K562 (cell line): ENCODE measurements around the gene SYNPR.

Experiments
- CHD2 ChIP-seq: IDR thresholded peaks from 2 replicates; pipeline ENCODE4 v1.6.1; 2011; ENCODE audit warnings: low read depth, low read length
- CREB1 ChIP-seq, 2 experiments: sonication (generic) in 1 of 2; formaldehyde crosslinking in 1 of 2; IDR thresholded peaks; 2 replicates each; pipeline versions ENCODE4 v1.6.1 to v1.8.0; 2012 to 2022; ENCODE audit warnings: inconsistent platforms in 1 of 2, mild to moderate bottlenecking in 1 of 2, missing genetic modification reagents in 1 of 2, moderate library complexity in 1 of 2
- CTCF ChIP-seq, 3 experiments: IDR thresholded peaks in 2 of 3; conservative IDR thresholded peaks in 1 of 3; 2 replicates each; pipeline ENCODE4 v1.5.1; 2011 to 2012; ENCODE audit warnings: low read length in 3 of 3, mild to moderate bottlenecking in 3 of 3, control low read depth in 2 of 3, improper control_type of control experiment in 1 of 3, inconsistent platforms in 1 of 3, low read depth in 1 of 3, mixed read lengths in 1 of 3, moderate library complexity in 1 of 3; ENCODE audit not compliant: insufficient read depth in 2 of 3
- ETS2 ChIP-seq: IDR thresholded peaks from 2 replicates; pipeline ENCODE4 v1.6.1; 2016; ENCODE audit warnings: borderline replicate concordance, missing genetic modification characterization, mild to moderate bottlenecking, moderate library complexity, missing compliant biosample characterization; ENCODE audit not compliant: poor library complexity, severe bottlenecking
- EZH2 ChIP-seq: IDR thresholded peaks from 2 replicates; pipeline ENCODE4 v1.6.1; 2012; ENCODE audit warnings: low read depth, mild to moderate bottlenecking, inconsistent platforms, low read length, borderline replicate concordance
- NCOR1 ChIP-seq: fragments of 450-650 bp; IDR thresholded peaks from 2 replicates; pipeline ENCODE4 v1.6.1; 2016; ENCODE audit warnings: mild to moderate bottlenecking, moderate library complexity
- POLR2A ChIP-seq: fragments of 450-650 bp; conservative IDR thresholded peaks from 2 replicates; pipeline ENCODE4 v1.6.1; 2016
- RCOR1 ChIP-seq, 2 experiments: IDR thresholded peaks; 2 replicates each; pipeline ENCODE4 v1.6.1; 2012; ENCODE audit warnings: low read depth in 2 of 2, low read length in 2 of 2, borderline replicate concordance in 1 of 2, improper control_type of control experiment in 1 of 2
- SREBF2 ChIP-seq: sonication (generic); formaldehyde crosslinking; IDR thresholded peaks from 2 replicates; pipeline ENCODE4 v1.4.0; 2020; ENCODE audit warnings: mild to moderate bottlenecking, missing genetic modification reagents
- U2AF1 ChIP-seq: fragments of 200-400 bp; formaldehyde crosslinking; optimal IDR thresholded peaks from 2 replicates; pipeline ENCODE3; 2017; ENCODE audit warnings: mild to moderate bottlenecking, low read depth, low read length, moderate library complexity
- ZC3H11A ChIP-seq: IDR thresholded peaks from 2 replicates; pipeline ENCODE4 v1.6.1; 2012; ENCODE audit warnings: low read depth, low read length, improper control_type of control experiment
- ZC3H4 ChIP-seq: sonication (generic); formaldehyde crosslinking; IDR thresholded peaks from 2 replicates; pipeline ENCODE4 v1.9.0; 2021; ENCODE audit warnings: missing genetic modification reagents, borderline replicate concordance
- ZNF133 ChIP-seq: fragments of 250-450 bp; sonication (Bioruptor Pico); IDR thresholded peaks from 2 replicates; pipeline ENCODE4 v1.4.0; 2020; ENCODE audit warnings: mild to moderate bottlenecking
- ZNF274 ChIP-seq: IDR thresholded peaks from 2 replicates; pipeline ENCODE4 v1.6.1; 2011; ENCODE audit warnings: low read depth, mild to moderate bottlenecking, low read length, moderate library complexity, borderline replicate concordance

- no peak for TF ChIP-seq U2AF1
- no peak for TF ChIP-seq ZNF274
- no peak for TF ChIP-seq CTCF (IDR thresholded peaks at IDR 0.05 in 2 of 3, conservative IDR thresholded peaks at IDR 0.05 in 1 of 3; ENCODE audit: insufficient read depth in 2 of 3, low read depth in 1 of 3, low read length in 3 of 3)
- no peak for TF ChIP-seq NCOR1
- no peak for TF ChIP-seq EZH2
- TF ChIP-seq ZC3H4 (CRISPR knock-in tag) = no peak
- TF ChIP-seq SREBF2 = no peak
- no peak for TF ChIP-seq ETS2 (tag)
- no peak for TF ChIP-seq ZNF133 (CRISPR knock-in tag)
- TF ChIP-seq POLR2A = no peak
- no peak for TF ChIP-seq CHD2
- no peak for TF ChIP-seq RCOR1 (IDR thresholded peaks at IDR 0.05; ENCODE audit: borderline replicate concordance in 1 of 2, low read depth in 2 of 2, low read length in 2 of 2)
- no peak for TF ChIP-seq ZC3H11A
- TF ChIP-seq CREB1 (IDR thresholded peaks at IDR 0.05) = no peak
- no peak for TF ChIP-seq CREB1 (CRISPR knock-in tag; IDR thresholded peaks at IDR 0.05)
Observed at GRCh38 chr3:63555767-63556166, 277.7 kb downstream of the SYNPR start.
